Measurements from ENCODE around the gene ZSWIM5. TPM values are rescaled to one million over a fixed set of nuclear protein-coding genes. Genes with fewer than 3 reads are reported as not detected.

ZSWIM5 gene
- polyA plus RNA-seq, 1 donor (not counting 4 experiments of a cell fraction or from before 2014, with no cell fraction given) = 0.03 TPM

- Histone ChIP-seq H3K9me3 (ENCODE audit: control insufficient read depth, low read depth, low read length) (no peaks in the 10 kb centered on the region), H4K20me1 (ENCODE audit: control insufficient read depth, extremely low read depth, insufficient read depth, low read length) (no peaks in the 10 kb centered on the region), H3K9ac (ENCODE audit: control insufficient read depth, extremely low read depth, insufficient read depth, low read length) (no peak overlapping the region), H3K36me3 (ENCODE audit: control insufficient read depth in 2 of 2, extremely low read depth in 1 of 2, insufficient read depth in 2 of 2, low read length in 2 of 2) (no peaks in the 10 kb centered on the region), H3K4me3 (ENCODE audit: control insufficient read depth in 2 of 3, extremely low read depth in 1 of 3, insufficient read depth in 2 of 3, low read depth in 1 of 3, low read length in 3 of 3) (no peak overlapping the region), H2AFZ (ENCODE audit: control insufficient read depth, low read length) (no peak overlapping the region), H3K9me1 (ENCODE audit: control insufficient read depth, extremely low read depth, insufficient read depth, low read length) (no peaks in the 10 kb centered on the region), H3K79me2 (ENCODE audit: control insufficient read depth, insufficient read depth, low read length) (no peaks in the 10 kb centered on the region), H3K27ac (ENCODE audit: control insufficient read depth, insufficient read depth, low read length) (no peak overlapping the region), H3K4me2 (ENCODE audit: control insufficient read depth, extremely low read depth, insufficient read depth, low read depth, low read length) (no peak overlapping the region), H3K27me3 (ENCODE audit: control insufficient read depth, extremely low read depth, insufficient read depth, low read length) (no peaks in the 10 kb centered on the region), H3K4me1 (ENCODE audit: control insufficient read depth, extremely low read depth, insufficient read depth, low read length) (no peaks in the 10 kb centered on the region)
- no peak for FAIRE-seq
- TF ChIP-seq, protein P1, sequence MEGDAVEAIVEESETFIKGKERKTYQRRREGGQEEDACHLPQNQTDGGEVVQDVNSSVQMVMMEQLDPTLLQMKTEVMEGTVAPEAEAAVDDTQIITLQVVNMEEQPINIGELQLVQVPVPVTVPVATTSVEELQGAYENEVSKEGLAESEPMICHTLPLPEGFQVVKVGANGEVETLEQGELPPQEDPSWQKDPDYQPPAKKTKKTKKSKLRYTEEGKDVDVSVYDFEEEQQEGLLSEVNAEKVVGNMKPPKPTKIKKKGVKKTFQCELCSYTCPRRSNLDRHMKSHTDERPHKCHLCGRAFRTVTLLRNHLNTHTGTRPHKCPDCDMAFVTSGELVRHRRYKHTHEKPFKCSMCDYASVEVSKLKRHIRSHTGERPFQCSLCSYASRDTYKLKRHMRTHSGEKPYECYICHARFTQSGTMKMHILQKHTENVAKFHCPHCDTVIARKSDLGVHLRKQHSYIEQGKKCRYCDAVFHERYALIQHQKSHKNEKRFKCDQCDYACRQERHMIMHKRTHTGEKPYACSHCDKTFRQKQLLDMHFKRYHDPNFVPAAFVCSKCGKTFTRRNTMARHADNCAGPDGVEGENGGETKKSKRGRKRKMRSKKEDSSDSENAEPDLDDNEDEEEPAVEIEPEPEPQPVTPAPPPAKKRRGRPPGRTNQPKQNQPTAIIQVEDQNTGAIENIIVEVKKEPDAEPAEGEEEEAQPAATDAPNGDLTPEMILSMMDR (optimal IDR thresholded peaks at IDR 0.05 in 1 of 3, IDR thresholded peaks at IDR 0.05 in 1 of 3, conservative IDR thresholded peaks at IDR 0.05 in 1 of 3; ENCODE audit: extremely low read depth in 1 of 3, insufficient read depth in 2 of 3, low read length in 3 of 3) = no peak
- no peak for TF ChIP-seq EZH2 (IDR thresholded peaks at IDR 0.05; ENCODE audit: low read length)
- no peak for DNase-seq (ENCODE audit: low read depth, low spot score)
- dilution Hi-C loops (cut with MboI; ENCODE audit: extremely low pct_ligation_motif_present, low sequenced_read_pairs) = no loop called here
Observed at GRCh38 chr1:45155423-45155822, 51.0 kb downstream of the ZSWIM5 start.

DNA sequence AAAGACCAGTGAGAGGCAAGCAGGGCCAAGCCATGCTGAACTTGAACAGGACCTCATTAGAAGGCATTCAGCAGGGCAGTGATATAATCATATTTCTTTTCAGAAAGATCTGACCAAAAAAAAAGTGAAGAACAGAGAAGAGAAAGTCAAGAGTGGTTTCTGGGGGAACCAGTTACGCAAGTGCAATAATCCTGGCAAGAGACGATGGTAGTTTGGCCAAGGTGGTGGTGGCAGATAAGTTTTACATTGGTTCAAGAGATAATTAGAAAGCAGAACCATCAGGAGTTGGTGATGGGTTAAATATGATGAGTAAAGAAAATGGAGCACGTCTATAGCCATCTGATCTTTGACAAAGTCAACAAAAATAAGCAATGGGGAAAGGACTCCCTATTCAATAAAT, 54.3 kb downstream of the ZSWIM5 start:
- Histone ChIP-seq H2AFZ (ENCODE audit: control insufficient read depth, low read length) (no peak overlapping the region), H3K9me3 (ENCODE audit: control insufficient read depth, low read depth, low read length) (no peaks in the 10 kb centered on the region), H4K20me1 (ENCODE audit: control insufficient read depth, extremely low read depth, insufficient read depth, low read length) (no peaks in the 10 kb centered on the region), H3K79me2 (ENCODE audit: control insufficient read depth, insufficient read depth, low read length) (no peaks in the 10 kb centered on the region), H3K4me1 (ENCODE audit: control insufficient read depth, extremely low read depth, insufficient read depth, low read length) (no peaks in the 10 kb centered on the region), H3K36me3 (ENCODE audit: control insufficient read depth in 2 of 2, extremely low read depth in 1 of 2, insufficient read depth in 2 of 2, low read length in 2 of 2) (no peaks in the 10 kb centered on the region), H3K27me3 (ENCODE audit: control insufficient read depth, extremely low read depth, insufficient read depth, low read length) (no peaks in the 10 kb centered on the region), H3K27ac (ENCODE audit: control insufficient read depth, insufficient read depth, low read length) (no peak overlapping the region), H3K9ac (ENCODE audit: control insufficient read depth, extremely low read depth, insufficient read depth, low read length) (no peak overlapping the region), H3K4me3 (ENCODE audit: control insufficient read depth in 2 of 3, extremely low read depth in 1 of 3, insufficient read depth in 2 of 3, low read depth in 1 of 3, low read length in 3 of 3) (no peak overlapping the region), H3K4me2 (ENCODE audit: control insufficient read depth, extremely low read depth, insufficient read depth, low read depth, low read length) (no peak overlapping the region), H3K9me1 (ENCODE audit: control insufficient read depth, extremely low read depth, insufficient read depth, low read length) (no peaks in the 10 kb centered on the region)
- DNase-seq (ENCODE audit: low read depth, low spot score) (no peak), FAIRE-seq (no peak)
- TF ChIP-seq, protein P1 (optimal IDR thresholded peaks at IDR 0.05 in 1 of 3, IDR thresholded peaks at IDR 0.05 in 1 of 3, conservative IDR thresholded peaks at IDR 0.05 in 1 of 3; ENCODE audit: extremely low read depth in 1 of 3, insufficient read depth in 2 of 3, low read length in 3 of 3) = no peak
- TF ChIP-seq EZH2 (IDR thresholded peaks at IDR 0.05; ENCODE audit: low read length) = no peak
- dilution Hi-C loops (cut with MboI; ENCODE audit: extremely low pct_ligation_motif_present, low sequenced_read_pairs) = no loop called here

Measured in keratinocyte (primary cell).